PFSK-1 (cell line): ENCODE results near the gene ARHGEF16.

Experiments
- POLR2AphosphoS5 ChIP-seq: IDR thresholded peaks from 2 replicates; pipeline ENCODE4 v1.6.1; 2012; ENCODE audit warnings: low read depth, mild to moderate bottlenecking, control low read depth, low read length, moderate library complexity
- TF ChIP-seq, protein P1 (sequence below), 2 experiments: IDR thresholded peaks; 2 replicates each; pipeline versions ENCODE4 v1.6.1 to v1.8.0; 2011 to 2012; ENCODE audit warnings: low read depth in 2 of 2, low read length in 2 of 2, control low read depth in 1 of 2, inconsistent platforms in 1 of 2, mild to moderate bottlenecking in 1 of 2, moderate library complexity in 1 of 2; ENCODE audit not compliant: insufficient read depth in 1 of 2

DNA sequence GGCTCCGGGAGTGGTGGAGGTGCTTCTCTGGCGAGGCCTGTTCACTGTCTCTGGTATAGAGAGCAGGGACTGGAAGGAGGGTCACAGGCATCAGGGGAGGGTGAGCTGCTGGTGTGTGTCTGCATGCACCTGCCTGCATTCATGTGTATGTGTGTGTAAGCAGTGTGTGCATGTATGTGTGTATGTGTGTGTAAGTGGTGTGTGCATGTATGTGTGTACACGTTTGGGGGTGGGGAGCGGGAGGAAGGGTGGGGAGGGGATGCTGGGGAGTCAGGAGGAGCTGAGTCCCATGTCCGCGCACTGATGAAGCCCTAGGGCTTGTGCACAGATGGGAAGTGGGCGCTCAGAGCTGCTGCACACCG is 49.0 kb downstream of the ARHGEF16 start:
- TF ChIP-seq, protein P1, sequence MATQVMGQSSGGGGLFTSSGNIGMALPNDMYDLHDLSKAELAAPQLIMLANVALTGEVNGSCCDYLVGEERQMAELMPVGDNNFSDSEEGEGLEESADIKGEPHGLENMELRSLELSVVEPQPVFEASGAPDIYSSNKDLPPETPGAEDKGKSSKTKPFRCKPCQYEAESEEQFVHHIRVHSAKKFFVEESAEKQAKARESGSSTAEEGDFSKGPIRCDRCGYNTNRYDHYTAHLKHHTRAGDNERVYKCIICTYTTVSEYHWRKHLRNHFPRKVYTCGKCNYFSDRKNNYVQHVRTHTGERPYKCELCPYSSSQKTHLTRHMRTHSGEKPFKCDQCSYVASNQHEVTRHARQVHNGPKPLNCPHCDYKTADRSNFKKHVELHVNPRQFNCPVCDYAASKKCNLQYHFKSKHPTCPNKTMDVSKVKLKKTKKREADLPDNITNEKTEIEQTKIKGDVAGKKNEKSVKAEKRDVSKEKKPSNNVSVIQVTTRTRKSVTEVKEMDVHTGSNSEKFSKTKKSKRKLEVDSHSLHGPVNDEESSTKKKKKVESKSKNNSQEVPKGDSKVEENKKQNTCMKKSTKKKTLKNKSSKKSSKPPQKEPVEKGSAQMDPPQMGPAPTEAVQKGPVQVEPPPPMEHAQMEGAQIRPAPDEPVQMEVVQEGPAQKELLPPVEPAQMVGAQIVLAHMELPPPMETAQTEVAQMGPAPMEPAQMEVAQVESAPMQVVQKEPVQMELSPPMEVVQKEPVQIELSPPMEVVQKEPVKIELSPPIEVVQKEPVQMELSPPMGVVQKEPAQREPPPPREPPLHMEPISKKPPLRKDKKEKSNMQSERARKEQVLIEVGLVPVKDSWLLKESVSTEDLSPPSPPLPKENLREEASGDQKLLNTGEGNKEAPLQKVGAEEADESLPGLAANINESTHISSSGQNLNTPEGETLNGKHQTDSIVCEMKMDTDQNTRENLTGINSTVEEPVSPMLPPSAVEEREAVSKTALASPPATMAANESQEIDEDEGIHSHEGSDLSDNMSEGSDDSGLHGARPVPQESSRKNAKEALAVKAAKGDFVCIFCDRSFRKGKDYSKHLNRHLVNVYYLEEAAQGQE (IDR thresholded peaks at IDR 0.05; ENCODE audit: insufficient read depth in 1 of 2, low read depth in 2 of 2, low read length in 2 of 2), result no peak
- TF ChIP-seq POLR2AphosphoS5, result no peak
